ENCODE data around the gene PLP2. TPM values are rescaled to one million over a fixed set of nuclear protein-coding genes. Genes with fewer than 3 reads are reported as not detected.
"Not testable (repeated sequence)": the region's sequence is repeated elsewhere in the genome, so short reads cannot be mapped to it uniquely, and the experiment has no call there.

The PLP2 gene
- 84.9 TPM for total RNA-seq
- long read RNA-seq, transcript PLP2-202 (5 exons, 1,079 nt) = major isoform, 35 of 68 reads
- long read RNA-seq, partial matches to known transcripts = 31 of 68 reads
- long read RNA-seq, other reads (novel, unspliced or antisense) = 2 of 68 reads

- no peak for DNase-seq (ENCODE audit: low spot score)
- intact Hi-C loops (cut with DNase I) = no loop called here
Measured at GRCh38 chrX:49171752-49172279, at the start of gene PLP2. Gene PLP2 (plus strand): TSS chrX:49171898. CDS start chrX:49172001, 103 bp downstream.

- no peak for DNase-seq (ENCODE audit: low spot score)
- intact Hi-C loops (cut with DNase I) = no loop called here
Measured at GRCh38 chrX:49122499-49122898, 49.2 kb upstream of the PLP2 start.

GRCh38 chrX:49127742-49128258 is 43.9 kb upstream of the PLP2 start:
- DNase-seq (ENCODE audit: low spot score); intact Hi-C loops (cut with DNase I): not testable (repeated sequence)

- intact Hi-C loops (cut with DNase I) = no loop called here
- DNase-seq (ENCODE audit: low spot score) = no peak
Measured at GRCh38 chrX:49129427-49129826, 42.3 kb upstream of the PLP2 start.

GRCh38 chrX:49132275-49132674 is 39.4 kb upstream of the PLP2 start:
- DNase-seq (ENCODE audit: low spot score); intact Hi-C loops (cut with DNase I): not testable (repeated sequence)

- no peak for DNase-seq (ENCODE audit: low spot score)
- intact Hi-C loops (cut with DNase I) = no loop called here
Measured at GRCh38 chrX:49133759-49134158, 37.9 kb upstream of the PLP2 start.

GRCh38 chrX:49137492-49137891 is 34.2 kb upstream of the PLP2 start:
- intact Hi-C loops (cut with DNase I) = no loop called here
- no peak for DNase-seq (ENCODE audit: low spot score)

GRCh38 chrX:49139713-49140112 is 32.0 kb upstream of the PLP2 start:
- intact Hi-C loops (cut with DNase I) = no loop called here
- DNase-seq (ENCODE audit: low spot score) = no peak

- intact Hi-C loops (cut with DNase I); DNase-seq (ENCODE audit: low spot score): not testable (repeated sequence)
Measured at GRCh38 chrX:49142264-49142663, 29.4 kb upstream of the PLP2 start.

GRCh38 chrX:49143154-49143553 is 28.5 kb upstream of the PLP2 start:
- DNase-seq (ENCODE audit: low spot score); intact Hi-C loops (cut with DNase I): not testable (repeated sequence)

- no peak for DNase-seq (ENCODE audit: low spot score)
- intact Hi-C loops (cut with DNase I) = no loop called here
Measured at GRCh38 chrX:49147282-49147681, 24.4 kb upstream of the PLP2 start.

GRCh38 chrX:49147936-49148335 is 23.8 kb upstream of the PLP2 start:
- no peak for DNase-seq (ENCODE audit: low spot score)
- intact Hi-C loops (cut with DNase I) = no loop called here

GRCh38 chrX:49148390-49149100 is 23.2 kb upstream of the PLP2 start:
- intact Hi-C loops (cut with DNase I); DNase-seq (ENCODE audit: low spot score): not testable (repeated sequence)

GRCh38 chrX:49149291-49149690 is 22.4 kb upstream of the PLP2 start:
- intact Hi-C loops (cut with DNase I); DNase-seq (ENCODE audit: low spot score): not testable (repeated sequence)

GRCh38 chrX:49153467-49153866 is 18.2 kb upstream of the PLP2 start:
- DNase-seq (ENCODE audit: low spot score) = no peak
- intact Hi-C loops (cut with DNase I) = no loop called here

GRCh38 chrX:49155243-49155899 is 16.3 kb upstream of the PLP2 start:
- intact Hi-C loops (cut with DNase I) = no loop called here
- no peak for DNase-seq (ENCODE audit: low spot score)

- intact Hi-C loops (cut with DNase I) = no loop called here
- peak; percentile 94 for DNase-seq (ENCODE audit: low spot score)
Measured at GRCh38 chrX:49155900-49156837, 15.5 kb upstream of the PLP2 start.

GRCh38 chrX:49157194-49157593 is 14.5 kb upstream of the PLP2 start:
- intact Hi-C loops (cut with DNase I) = no loop called here
- DNase-seq (ENCODE audit: low spot score) = no peak

- intact Hi-C loops (cut with DNase I) = no loop called here
- DNase-seq (ENCODE audit: low spot score) = no peak
Measured at GRCh38 chrX:49160908-49161307, 10.8 kb upstream of the PLP2 start.
